Activated B cell treated with CpG ODN at 0.5 μM for 24 hours (primary cell): ENCODE data around the gene FNBP1. TPM values are rescaled to one million over a fixed set of nuclear protein-coding genes. Genes with fewer than 3 reads are reported as not detected.
A peak's percentile ranks its signal among the peaks of the same experiment; 100 is the strongest.

ENCODE experiments used
- ATAC-seq: fragments of 200-7000 bp; cut with Tn5 transposase; one replicate; pipeline ENCODE4 v1.10.0; 2021; ENCODE audit warnings: low read depth, mild to moderate bottlenecking, moderate library complexity
- CTCF ChIA-PET: fragments of 350-600 bp; sonication (Branson Sonifier 250); formaldehyde crosslinking; loops from one replicate; lab custom pipeline; 2021; ENCODE audit warnings: antibody characterized with exemption; lab: Charles Lee
- POLR2A ChIA-PET: fragments of 350-600 bp; sonication (Branson Sonifier 250); formaldehyde crosslinking; loops from one replicate; lab custom pipeline; 2021; ENCODE audit warnings: antibody characterized with exemption; lab: Charles Lee
- DNase-seq: peaks from one replicate; pipeline ENCODE4 v3.0.0; 2022
- H3K27ac Mint-ChIP-seq: one replicate; pipeline ENCODE4 v1.8.0; 2020; ENCODE audit warnings: mixed read lengths
- H3K27me3 Mint-ChIP-seq: one replicate; pipeline ENCODE4 v1.8.0; 2021; ENCODE audit warnings: mixed read lengths
- H3K36me3 Mint-ChIP-seq: one replicate; pipeline ENCODE4 v1.8.0; 2021; ENCODE audit warnings: low read depth, mixed read lengths
- H3K4me1 Mint-ChIP-seq: one replicate; pipeline ENCODE4 v1.8.0; 2021; ENCODE audit warnings: mixed read lengths
- H3K4me3 Mint-ChIP-seq: one replicate; pipeline ENCODE4 v1.8.0; 2020; ENCODE audit warnings: mild to moderate bottlenecking, mixed read lengths
- H3K9me3 Mint-ChIP-seq: one replicate; pipeline ENCODE4 v1.8.0; 2020; ENCODE audit warnings: mixed read lengths
- intact Hi-C: fragments of 100-400 bp; cut with micrococcal nuclease; formaldehyde crosslinking; loops from one replicate; pipeline ENCODE4 v1.15.1; 2024
- total RNA-seq: library from RNA; stranded (reverse); gene quantifications from 2 replicates; pipeline ENCODE4 v1.2.3, GENCODE V29; 2022
- TF ChIP-seq, protein P1 (sequence below): fragments of 200-600 bp; IDR thresholded peaks from one replicate; pipeline ENCODE4 v1.8.0; 2022; ENCODE audit warnings: antibody characterized with exemption, mild to moderate bottlenecking

Gene FNBP1
- total RNA-seq, 1 donor from 2014 or later = 501 TPM

DNA sequence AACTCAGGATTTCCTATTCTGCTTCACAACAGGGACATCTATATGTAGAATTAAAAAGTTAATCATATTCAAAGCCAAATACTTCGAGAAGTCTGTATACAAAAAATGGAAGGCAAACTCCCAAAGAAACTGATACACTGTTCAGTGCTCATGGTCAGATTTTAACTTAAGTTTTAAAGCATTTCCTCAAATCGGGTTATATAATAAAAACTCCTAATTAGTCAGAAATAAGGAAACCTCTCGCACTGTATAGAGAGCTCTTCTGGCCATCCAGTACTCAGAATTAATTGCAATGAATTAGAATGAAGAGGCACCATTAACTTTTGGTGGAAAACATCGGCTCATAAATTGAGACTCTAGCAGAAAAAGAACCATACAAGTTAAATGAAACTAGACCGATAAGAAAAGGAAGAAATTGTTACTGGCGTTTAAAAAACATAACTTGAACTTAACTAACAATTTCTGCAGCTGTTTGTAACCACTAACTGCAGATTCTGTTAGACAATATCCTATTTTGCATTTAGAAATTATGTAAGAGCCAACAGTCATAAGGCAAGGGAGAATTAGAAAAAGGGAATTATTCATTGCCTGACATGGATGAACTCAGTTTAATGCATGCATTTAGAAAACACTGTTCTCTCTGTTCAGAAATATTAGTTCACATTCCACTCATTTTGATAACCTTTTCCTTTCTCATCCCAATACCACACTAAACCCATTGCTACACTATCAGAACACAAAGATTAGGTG lies 96.6 kb downstream of the FNBP1 start:
- ChIA-PET POLR2A (interaction anchor here (0.6 to 1.0 kb wide), 2 partner anchors 9 to 27 kb away, joined by 3 read pairs; no protein-coding TSS in a partner anchor), CTCF (no interaction called here)
- no peak for ATAC-seq
- intact Hi-C loops = no loop called here
- H3K27me3 Mint-ChIP-seq = no peaks in the 10 kb centered on the region
- peaks cover 78% of the 10 kb centered on the region for H3K36me3 Mint-ChIP-seq
- peaks cover 32% of the 10 kb centered on the region for H3K4me1 Mint-ChIP-seq
- TF ChIP-seq, protein P1, sequence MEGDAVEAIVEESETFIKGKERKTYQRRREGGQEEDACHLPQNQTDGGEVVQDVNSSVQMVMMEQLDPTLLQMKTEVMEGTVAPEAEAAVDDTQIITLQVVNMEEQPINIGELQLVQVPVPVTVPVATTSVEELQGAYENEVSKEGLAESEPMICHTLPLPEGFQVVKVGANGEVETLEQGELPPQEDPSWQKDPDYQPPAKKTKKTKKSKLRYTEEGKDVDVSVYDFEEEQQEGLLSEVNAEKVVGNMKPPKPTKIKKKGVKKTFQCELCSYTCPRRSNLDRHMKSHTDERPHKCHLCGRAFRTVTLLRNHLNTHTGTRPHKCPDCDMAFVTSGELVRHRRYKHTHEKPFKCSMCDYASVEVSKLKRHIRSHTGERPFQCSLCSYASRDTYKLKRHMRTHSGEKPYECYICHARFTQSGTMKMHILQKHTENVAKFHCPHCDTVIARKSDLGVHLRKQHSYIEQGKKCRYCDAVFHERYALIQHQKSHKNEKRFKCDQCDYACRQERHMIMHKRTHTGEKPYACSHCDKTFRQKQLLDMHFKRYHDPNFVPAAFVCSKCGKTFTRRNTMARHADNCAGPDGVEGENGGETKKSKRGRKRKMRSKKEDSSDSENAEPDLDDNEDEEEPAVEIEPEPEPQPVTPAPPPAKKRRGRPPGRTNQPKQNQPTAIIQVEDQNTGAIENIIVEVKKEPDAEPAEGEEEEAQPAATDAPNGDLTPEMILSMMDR = no peak
- peaks cover 3% of the 10 kb centered on the region for H3K9me3 Mint-ChIP-seq
- no peak for DNase-seq
- H3K27ac Mint-ChIP-seq = peak overlapping the region; percentile 73
- H3K4me3 Mint-ChIP-seq = no peak overlapping the region

DNA sequence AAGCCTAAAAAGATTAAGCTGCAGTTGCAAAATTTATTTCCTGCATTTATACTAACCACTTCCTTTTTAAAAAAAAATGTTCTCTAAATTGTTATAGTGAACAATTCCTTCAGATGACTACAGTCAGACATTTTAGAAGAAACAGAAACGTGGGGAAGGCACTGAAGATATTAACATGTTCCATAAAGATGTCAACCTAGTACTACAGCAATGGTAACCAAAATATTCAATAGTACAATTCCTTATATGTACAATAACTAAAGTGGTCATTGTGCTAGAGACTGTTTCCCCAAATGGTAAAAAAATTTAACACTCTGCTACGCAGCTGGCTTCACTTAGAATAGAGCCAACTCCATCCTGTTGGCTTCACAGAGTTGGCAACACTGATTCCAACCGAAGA lies 97.7 kb downstream of the FNBP1 start:
- H3K9me3 Mint-ChIP-seq = peaks cover 3% of the 10 kb centered on the region
- POLR2A ChIA-PET = interaction anchor here (0.6 to 1.4 kb wide), 3 partner anchors 11 to 322 kb away, joined by 3 to 9 read pairs (median 7); no protein-coding TSS in a partner anchor
- peak overlapping the region; percentile 18 for H3K27ac Mint-ChIP-seq
- intact Hi-C loops = no loop called here
- no peak overlapping the region for H3K4me3 Mint-ChIP-seq
- CTCF ChIA-PET = no interaction called here
- peaks cover 73% of the 10 kb centered on the region for H3K36me3 Mint-ChIP-seq
- DNase-seq = no peak
- TF ChIP-seq, protein P1 = no peak
- no peak for ATAC-seq
- peaks cover 32% of the 10 kb centered on the region for H3K4me1 Mint-ChIP-seq
- H3K27me3 Mint-ChIP-seq = no peaks in the 10 kb centered on the region

DNA sequence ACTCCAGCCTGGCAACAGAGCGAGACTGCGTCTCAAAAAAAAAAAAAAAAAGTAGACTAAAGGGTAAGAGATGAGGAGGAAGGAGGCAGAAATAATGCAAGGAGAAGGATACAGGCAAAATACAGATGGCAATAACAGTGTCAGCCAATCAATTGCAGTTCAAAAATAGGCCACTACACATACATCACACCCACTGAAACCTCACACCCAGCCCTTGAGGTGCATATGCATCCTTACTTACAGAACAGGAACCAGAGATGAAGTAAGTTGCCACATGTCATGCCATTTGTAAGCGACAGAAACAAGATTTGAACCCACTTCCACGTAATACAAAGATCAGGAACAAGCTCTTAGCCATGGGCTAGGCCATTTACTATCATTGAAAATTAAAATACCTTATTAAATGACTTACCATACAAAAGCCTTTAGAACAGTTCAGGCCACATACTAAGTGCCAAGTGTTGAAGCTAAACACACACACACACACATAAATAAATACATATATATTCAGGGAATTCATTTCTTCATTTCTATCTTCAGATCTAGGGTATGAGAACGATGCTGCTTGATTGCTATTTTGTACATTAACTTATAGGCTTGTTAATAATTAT lies 98.4 kb downstream of the FNBP1 start:
- TF ChIP-seq, protein P1 = no peak
- ChIA-PET CTCF (no interaction called here), POLR2A (interaction anchor here (1.3 to 1.4 kb wide), 2 partner anchors 12 to 58 kb away, joined by 7 to 9 read pairs; no protein-coding TSS in a partner anchor)
- Mint-ChIP-seq H3K27ac (peak overlapping the region; percentile 32), H3K36me3 (peaks cover 72% of the 10 kb centered on the region), H3K27me3 (no peaks in the 10 kb centered on the region), H3K9me3 (peaks cover 3% of the 10 kb centered on the region), H3K4me3 (no peak overlapping the region), H3K4me1 (peaks cover 30% of the 10 kb centered on the region)
- ATAC-seq (peak; percentile 69), DNase-seq (no peak)
- intact Hi-C loops = no loop called here

DNA sequence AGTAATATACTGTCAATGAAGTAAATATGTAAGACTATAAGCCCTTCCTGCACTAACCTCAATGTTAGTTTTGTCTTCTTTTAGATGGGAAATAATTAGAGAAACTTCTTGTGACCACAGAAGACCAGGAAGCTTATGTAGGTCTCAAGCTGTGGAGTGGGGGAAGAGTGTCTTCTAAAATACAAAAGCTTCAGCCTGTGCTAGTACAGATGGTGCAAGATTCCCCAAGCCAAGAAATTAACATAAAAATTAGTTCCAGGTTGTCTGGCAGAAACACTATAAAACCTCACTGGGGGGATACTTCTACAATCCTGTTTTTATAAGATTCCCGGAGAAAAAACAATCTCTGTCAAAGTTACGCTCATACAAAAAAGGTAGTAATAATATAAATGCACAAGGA lies 103.6 kb downstream of the FNBP1 start:
- no peaks in the 10 kb centered on the region for H3K27me3 Mint-ChIP-seq
- DNase-seq (no peak), ATAC-seq (no peak)
- peaks cover 21% of the 10 kb centered on the region for H3K4me1 Mint-ChIP-seq
- peaks cover 71% of the 10 kb centered on the region for H3K36me3 Mint-ChIP-seq
- no peak overlapping the region for H3K27ac Mint-ChIP-seq
- intact Hi-C loops = no loop called here
- POLR2A ChIA-PET = interaction anchor here (0.8 to 1.9 kb wide), 2 partner anchors 100 to 105 kb away, joined by 3 to 6 read pairs; no protein-coding TSS in a partner anchor
- CTCF ChIA-PET = interaction anchor here (1.8 kb wide), 1 partner anchor 54 kb away, joined by 5 read pairs; no protein-coding TSS in a partner anchor
- peaks cover 3% of the 10 kb centered on the region for H3K9me3 Mint-ChIP-seq
- no peak overlapping the region for H3K4me3 Mint-ChIP-seq
- TF ChIP-seq, protein P1 = no peak
